ENCODE measurements around the gene HACE1. TPM values are rescaled to one million over a fixed set of nuclear protein-coding genes. Genes with fewer than 3 reads are reported as not detected.
"Not testable (repeated sequence)": the region's sequence is repeated elsewhere in the genome, so short reads cannot be mapped to it uniquely, and the experiment has no call there.

HACE1 gene, protein sequence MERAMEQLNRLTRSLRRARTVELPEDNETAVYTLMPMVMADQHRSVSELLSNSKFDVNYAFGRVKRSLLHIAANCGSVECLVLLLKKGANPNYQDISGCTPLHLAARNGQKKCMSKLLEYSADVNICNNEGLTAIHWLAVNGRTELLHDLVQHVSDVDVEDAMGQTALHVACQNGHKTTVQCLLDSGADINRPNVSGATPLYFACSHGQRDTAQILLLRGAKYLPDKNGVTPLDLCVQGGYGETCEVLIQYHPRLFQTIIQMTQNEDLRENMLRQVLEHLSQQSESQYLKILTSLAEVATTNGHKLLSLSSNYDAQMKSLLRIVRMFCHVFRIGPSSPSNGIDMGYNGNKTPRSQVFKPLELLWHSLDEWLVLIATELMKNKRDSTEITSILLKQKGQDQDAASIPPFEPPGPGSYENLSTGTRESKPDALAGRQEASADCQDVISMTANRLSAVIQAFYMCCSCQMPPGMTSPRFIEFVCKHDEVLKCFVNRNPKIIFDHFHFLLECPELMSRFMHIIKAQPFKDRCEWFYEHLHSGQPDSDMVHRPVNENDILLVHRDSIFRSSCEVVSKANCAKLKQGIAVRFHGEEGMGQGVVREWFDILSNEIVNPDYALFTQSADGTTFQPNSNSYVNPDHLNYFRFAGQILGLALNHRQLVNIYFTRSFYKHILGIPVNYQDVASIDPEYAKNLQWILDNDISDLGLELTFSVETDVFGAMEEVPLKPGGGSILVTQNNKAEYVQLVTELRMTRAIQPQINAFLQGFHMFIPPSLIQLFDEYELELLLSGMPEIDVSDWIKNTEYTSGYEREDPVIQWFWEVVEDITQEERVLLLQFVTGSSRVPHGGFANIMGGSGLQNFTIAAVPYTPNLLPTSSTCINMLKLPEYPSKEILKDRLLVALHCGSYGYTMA
- polyA plus RNA-seq (2013, experiment 1 of 2): 9.5 TPM
- 12.2 TPM for polyA plus RNA-seq (2013, experiment 2 of 2)

DNA sequence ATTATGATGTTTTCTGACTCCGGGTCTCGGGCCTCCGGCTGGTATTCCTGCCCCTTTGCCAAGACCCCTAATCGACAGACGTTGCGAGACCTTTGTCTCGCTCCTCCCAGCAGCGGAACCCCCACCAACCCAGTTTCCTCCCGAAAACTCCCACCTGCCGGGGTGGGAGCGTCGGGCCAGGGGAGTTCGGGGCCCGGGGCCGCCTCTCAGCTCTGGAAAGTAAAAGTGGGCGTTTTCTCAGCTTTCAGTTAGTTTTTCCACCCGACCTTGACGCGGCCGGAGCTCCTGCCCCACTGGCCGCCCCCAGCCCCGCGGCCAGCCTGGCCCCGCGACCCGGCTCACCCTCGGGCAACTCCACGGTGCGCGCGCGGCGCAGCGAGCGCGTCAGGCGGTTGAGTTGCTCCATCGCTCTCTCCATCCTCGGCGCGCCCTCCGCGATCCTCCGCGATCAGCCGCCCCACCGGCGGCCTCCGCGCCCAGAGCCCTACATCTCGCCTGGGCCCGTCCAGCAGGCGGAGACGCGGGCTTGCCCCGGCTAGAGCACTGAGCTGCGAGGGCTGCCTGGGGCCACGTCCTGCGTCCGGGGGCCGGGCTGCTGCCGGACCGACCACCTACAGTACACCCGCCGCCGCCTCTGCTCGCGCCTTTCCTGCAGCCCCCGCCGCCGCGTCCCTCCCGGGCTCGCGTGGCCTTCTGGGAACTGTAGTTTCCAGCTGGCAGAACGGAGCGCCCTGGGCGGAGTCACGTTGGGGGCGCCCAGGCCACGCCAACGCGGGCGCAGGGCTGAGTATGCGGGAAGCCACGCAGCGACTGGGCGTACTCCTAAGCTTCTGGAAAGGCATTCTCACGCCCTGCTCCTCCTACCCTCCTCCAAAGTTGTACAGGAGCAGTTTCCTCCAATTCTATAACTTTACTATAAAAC, at the start of gene HACE1:
Gene HACE1 (minus strand): TSS at position 695 of the 922 bp plus-strand sequence. CDS start 277 bp downstream, at position 418.
- H3K36me3 ChIP-seq (ENCODE audit: insufficient read depth, low read length): no peaks in the 10 kb centered on the region
- H3K27ac ChIP-seq (ENCODE audit: low read depth, low read length): peak within 1 kb of the TSS; percentile 63
- no peaks in the 10 kb centered on the region for H3K9me3 ChIP-seq (ENCODE audit: insufficient read depth, low read depth, low read length)
- no peaks in the 10 kb centered on the region for H3K27me3 ChIP-seq (ENCODE audit: insufficient read depth, low read length)
- peak within 1 kb of the TSS; percentile 86 for H3K9ac ChIP-seq (ENCODE audit: low read depth, low read length)
- peak within 1 kb of the TSS; percentile 98 for H3K4me3 ChIP-seq (ENCODE audit: low read length)
- peaks cover 14% of the 10 kb centered on the region for H3K4me1 ChIP-seq (ENCODE audit: insufficient read depth, low read length)
- WGBS: under 1% methylated on average over 89 of the region's 89 CpGs

- Histone ChIP-seq H3K4me3 (ENCODE audit: low read length) (no peak overlapping the region), H3K9me3 (ENCODE audit: insufficient read depth, low read depth, low read length) (no peaks in the 10 kb centered on the region; the same call in 1 of the 2 replicates), H3K27me3 (ENCODE audit: insufficient read depth, low read length) (no peaks in the 10 kb centered on the region), H3K27ac (ENCODE audit: low read depth, low read length) (no peak overlapping the region), H3K36me3 (ENCODE audit: insufficient read depth, low read length) (no peaks in the 10 kb centered on the region), H3K9ac (ENCODE audit: low read depth, low read length) (no peak overlapping the region), H3K4me1 (ENCODE audit: insufficient read depth, low read length) (0 out of 2 replicates have a peak, but pooled peaks cover 5% of the 10 kb centered on the region)
- 94% methylated on average over 1 of the region's 2 CpGs for WGBS
Observed at GRCh38 chr6:104908888-104909525, 49.3 kb upstream of the HACE1 start.

- Histone ChIP-seq H3K27ac (ENCODE audit: low read depth, low read length) (no peak overlapping the region), H3K4me3 (ENCODE audit: low read length) (no peak overlapping the region), H3K27me3 (ENCODE audit: insufficient read depth, low read length) (no peaks in the 10 kb centered on the region), H3K9me3 (ENCODE audit: insufficient read depth, low read depth, low read length) (no peaks in the 10 kb centered on the region; the same call in 1 of the 2 replicates), H3K9ac (ENCODE audit: low read depth, low read length) (no peak overlapping the region), H3K4me1 (ENCODE audit: insufficient read depth, low read length) (0 out of 2 replicates have a peak, but pooled peaks cover 5% of the 10 kb centered on the region), H3K36me3 (ENCODE audit: insufficient read depth, low read length) (no peaks in the 10 kb centered on the region)
- 98% methylated on average over 6 of the region's 6 CpGs for WGBS
Observed at GRCh38 chr6:104908031-104908887, 48.5 kb upstream of the HACE1 start.

DNA sequence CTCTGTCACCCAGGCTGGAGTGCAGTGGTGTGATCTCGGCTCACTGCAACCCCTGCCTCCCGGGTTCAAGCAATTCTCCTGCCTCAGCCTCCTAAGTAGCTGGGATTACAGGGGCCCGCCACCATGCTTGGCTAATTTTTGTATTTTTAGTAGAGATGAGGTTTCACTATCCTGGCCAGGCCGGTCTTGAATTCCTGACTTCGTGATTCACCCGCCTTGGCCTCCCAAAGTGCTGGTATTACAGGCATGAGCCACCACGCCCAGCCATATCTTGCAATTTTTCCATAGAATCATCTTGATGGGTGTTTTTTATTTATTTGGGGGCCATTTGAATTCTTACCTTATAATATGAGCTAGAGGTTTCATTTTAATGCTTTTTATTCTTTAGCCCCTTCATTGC, 39.2 kb upstream of the HACE1 start:
- H3K4me1 ChIP-seq (ENCODE audit: insufficient read depth, low read length); H3K27ac ChIP-seq (ENCODE audit: low read depth, low read length); H3K27me3 ChIP-seq (ENCODE audit: insufficient read depth, low read length); H3K9me3 ChIP-seq (ENCODE audit: insufficient read depth, low read depth, low read length); H3K4me3 ChIP-seq (ENCODE audit: low read length); H3K36me3 ChIP-seq (ENCODE audit: insufficient read depth, low read length); H3K9ac ChIP-seq (ENCODE audit: low read depth, low read length): not testable (repeated sequence)
- 92% methylated on average over 7 of the region's 7 CpGs for WGBS

DNA sequence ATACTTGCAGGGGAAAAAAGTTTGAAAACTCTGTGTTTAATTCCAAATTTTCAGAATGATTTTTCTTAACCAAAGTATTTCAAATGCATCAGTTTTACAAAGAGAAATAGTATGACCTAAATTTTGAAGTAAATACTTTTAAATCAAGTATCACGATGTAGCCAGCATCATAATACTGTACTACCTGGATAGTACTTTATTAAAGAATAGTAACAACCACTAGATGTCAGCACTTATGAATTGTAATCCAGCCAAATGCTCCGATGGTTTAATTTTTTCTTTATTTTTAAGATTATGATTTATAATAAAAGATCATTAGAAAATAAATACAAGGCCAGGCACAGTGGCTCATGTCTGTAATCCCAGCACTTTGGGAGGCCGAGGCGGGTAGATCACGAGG, 37.2 kb upstream of the HACE1 start:
- Histone ChIP-seq H3K9ac (ENCODE audit: low read depth, low read length) (no peak overlapping the region), H3K4me3 (ENCODE audit: low read length) (no peak overlapping the region), H3K27me3 (ENCODE audit: insufficient read depth, low read length) (no peaks in the 10 kb centered on the region), H3K27ac (ENCODE audit: low read depth, low read length) (no peak overlapping the region), H3K9me3 (ENCODE audit: insufficient read depth, low read depth, low read length) (0 out of 2 replicates have a peak, but pooled peaks cover 3% of the 10 kb centered on the region), H3K4me1 (ENCODE audit: insufficient read depth, low read length) (no peaks in the 10 kb centered on the region), H3K36me3 (ENCODE audit: insufficient read depth, low read length) (no peaks in the 10 kb centered on the region)
- 95% methylated on average over 3 of the region's 5 CpGs for WGBS

- no peaks in the 10 kb centered on the region for H3K4me1 ChIP-seq (ENCODE audit: insufficient read depth, low read length)
- H3K9me3 ChIP-seq (ENCODE audit: insufficient read depth, low read depth, low read length): peaks cover 9% of the 10 kb centered on the region; the same call in 1 of the 2 replicates
- H3K27me3 ChIP-seq (ENCODE audit: insufficient read depth, low read length): no peaks in the 10 kb centered on the region
- no peak overlapping the region for H3K27ac ChIP-seq (ENCODE audit: low read depth, low read length)
- no peak overlapping the region for H3K9ac ChIP-seq (ENCODE audit: low read depth, low read length)
- WGBS: 91% methylated on average over 3 of the region's 3 CpGs
- H3K36me3 ChIP-seq (ENCODE audit: insufficient read depth, low read length): no peaks in the 10 kb centered on the region
- H3K4me3 ChIP-seq (ENCODE audit: low read length): no peak overlapping the region
Observed at GRCh38 chr6:104888066-104888465, 28.3 kb upstream of the HACE1 start.

DNA sequence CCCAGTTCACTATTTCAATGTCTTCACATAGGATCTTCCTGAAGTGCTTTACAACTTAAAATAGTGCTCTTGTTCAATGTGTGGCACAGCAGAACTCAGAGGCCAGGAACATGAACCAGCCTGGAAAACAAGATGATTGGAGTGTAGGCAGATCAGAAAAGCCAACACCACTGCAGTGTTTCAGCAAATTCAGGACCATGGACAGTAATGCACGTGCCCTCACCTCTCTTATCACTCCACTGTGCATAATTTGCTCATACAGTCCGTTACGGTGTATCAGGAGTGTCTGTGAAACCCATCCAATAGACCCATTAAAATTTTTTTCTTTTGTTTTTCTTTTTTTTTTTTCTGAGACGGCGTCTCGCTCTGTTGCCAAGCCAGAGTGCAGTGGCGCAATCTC, 27.6 kb upstream of the HACE1 start:
- Histone ChIP-seq H3K36me3 (ENCODE audit: insufficient read depth, low read length) (no peaks in the 10 kb centered on the region), H3K9ac (ENCODE audit: low read depth, low read length) (no peak overlapping the region), H3K4me3 (ENCODE audit: low read length) (no peak overlapping the region), H3K27ac (ENCODE audit: low read depth, low read length) (no peak overlapping the region), H3K9me3 (ENCODE audit: insufficient read depth, low read depth, low read length) (peaks cover 9% of the 10 kb centered on the region; the same call in 1 of the 2 replicates), H3K27me3 (ENCODE audit: insufficient read depth, low read length) (no peaks in the 10 kb centered on the region), H3K4me1 (ENCODE audit: insufficient read depth, low read length) (no peaks in the 10 kb centered on the region)
- WGBS: 80% methylated on average over 7 of the region's 7 CpGs

DNA sequence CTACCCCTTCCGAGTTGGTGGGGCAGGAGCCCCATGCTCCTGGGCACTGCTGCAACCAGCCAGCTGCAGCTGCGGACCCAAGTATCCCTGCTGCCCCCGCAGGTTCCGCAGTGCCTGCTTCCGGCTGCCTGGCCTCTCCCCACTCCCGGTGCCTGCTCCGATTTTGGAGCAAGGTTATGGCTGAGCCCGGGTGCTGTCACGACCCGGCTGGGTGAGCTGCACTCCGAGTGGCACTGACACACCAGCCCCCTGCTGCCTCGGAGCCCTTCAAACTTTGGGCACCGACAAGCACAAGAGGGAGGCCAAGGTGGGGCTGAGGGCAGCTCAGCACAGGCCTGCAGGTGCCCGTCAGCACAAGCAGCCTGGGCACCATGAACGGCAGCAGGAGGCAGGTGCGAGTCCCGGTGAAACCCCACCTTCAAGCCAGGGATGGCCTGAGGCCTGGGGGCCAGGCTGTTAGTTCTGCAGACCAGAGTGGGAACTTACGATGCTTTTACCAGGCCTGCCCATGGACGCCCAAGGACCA, 25.9 kb upstream of the HACE1 start:
- 91% methylated on average over 19 of the region's 19 CpGs for WGBS
- Histone ChIP-seq H3K27ac (ENCODE audit: low read depth, low read length) (no peak overlapping the region), H3K36me3 (ENCODE audit: insufficient read depth, low read length) (no peaks in the 10 kb centered on the region), H3K9ac (ENCODE audit: low read depth, low read length) (no peak overlapping the region), H3K4me3 (ENCODE audit: low read length) (no peak overlapping the region), H3K27me3 (ENCODE audit: insufficient read depth, low read length) (no peaks in the 10 kb centered on the region), H3K9me3 (ENCODE audit: insufficient read depth, low read depth, low read length) (peaks cover 9% of the 10 kb centered on the region; the same call in 1 of the 2 replicates), H3K4me1 (ENCODE audit: insufficient read depth, low read length) (no peaks in the 10 kb centered on the region)

GRCh38 chr6:104884867-104885517, 25.3 kb upstream of the HACE1 start:
- Histone ChIP-seq H3K27ac (ENCODE audit: low read depth, low read length) (no peak overlapping the region), H3K36me3 (ENCODE audit: insufficient read depth, low read length) (no peaks in the 10 kb centered on the region), H3K9me3 (ENCODE audit: insufficient read depth, low read depth, low read length) (peaks cover 9% of the 10 kb centered on the region; the same call in 1 of the 2 replicates), H3K27me3 (ENCODE audit: insufficient read depth, low read length) (no peaks in the 10 kb centered on the region), H3K4me3 (ENCODE audit: low read length) (no peak overlapping the region), H3K9ac (ENCODE audit: low read depth, low read length) (no peak overlapping the region), H3K4me1 (ENCODE audit: insufficient read depth, low read length) (no peaks in the 10 kb centered on the region)
- WGBS: 92% methylated on average over 12 of the region's 12 CpGs

Data from HUES64 (cell line).